Esophagus squamous epithelium (tissue), 5 donors: Measurements from ENCODE around the gene RAB14. TPM values are rescaled to one million over a fixed set of nuclear protein-coding genes. Genes with fewer than 3 reads are reported as not detected.
"Not testable (repeated sequence)": the region's sequence is repeated elsewhere in the genome, so short reads cannot be mapped to it uniquely, and the experiment has no call there.

Experiments used
- DNase-seq: peaks from one replicate; lab custom pipeline; 2025; lab: John Stamatoyannopoulos, UW
- H3K27ac ChIP-seq, 4 donors: fragments of 200-600 bp; sonication (generic); one replicate each; pipeline ENCODE4 v1.5.1; 2016 to 2019; ENCODE audit warnings: mild to moderate bottlenecking in 1 of 4
- H3K27me3 ChIP-seq, 4 donors: fragments of 200-600 bp; sonication (generic); 1 replicate in 3 of 4; 2 replicates in 1 of 4; pipeline versions ENCODE4 v1.5.1 to v1.6.0; 2017 to 2021; ENCODE audit warnings: antibody characterized with exemption in 1 of 4
- H3K36me3 ChIP-seq, 3 donors: fragments of 200-600 bp; sonication (generic); one replicate each; pipeline ENCODE4 v1.5.1; 2016 to 2019
- H3K4me1 ChIP-seq, 3 donors: fragments of 200-600 bp; sonication (generic); one replicate each; pipeline ENCODE4 v1.5.1; 2017 to 2019
- H3K4me3 ChIP-seq, 4 donors: fragments of 200-600 bp; sonication (generic); 1 replicate in 3 of 4; 2 replicates in 1 of 4; pipeline ENCODE4 v1.5.1; 2016 to 2019; ENCODE audit warnings: mild to moderate bottlenecking in 2 of 4, moderate library complexity in 1 of 4
- H3K9me3 ChIP-seq, 3 donors: fragments of 200-600 bp; sonication (generic); one replicate each; pipeline ENCODE4 v1.5.1; 2016 to 2019
- CTCF ChIP-seq, 6 experiments: fragments of 450-650 bp in 4 of 6; fragments of 200-600 bp in 2 of 6; sonication (generic) in 2 of 6; IDR thresholded peaks; one replicate each; pipeline ENCODE4 v1.5.1; 2016 to 2019; ENCODE audit warnings: antibody characterized with exemption in 6 of 6, mild to moderate bottlenecking in 4 of 6, moderate library complexity in 4 of 6
- POLR2A ChIP-seq, 4 donors: fragments of 450-650 bp; IDR thresholded peaks; one replicate each; pipeline ENCODE4 v1.6.1; 2017; ENCODE audit warnings: antibody characterized with exemption in 4 of 4, mild to moderate bottlenecking in 4 of 4, moderate library complexity in 3 of 4
- WGBS, 2 donors: methylation state at CpG; one replicate each; pipeline ENCODE4 v1.1.5; 2018; 5-methylcytosine and 5-hydroxymethylcytosine counted together
- intact Hi-C: fragments of 100-400 bp; cut with DNase I; formaldehyde crosslinking; loops from one replicate; pipeline ENCODE4 v1.15.0; 2022
- total RNA-seq, 4 donors: library from RNA; depleted of rRNA; stranded (reverse); fragments of >200 nt; gene quantifications; one replicate each; pipeline ENCODE4 v1.1.0, GENCODE V29; 2016
- donor health status: DM: yes; HTN: yes; CAD: no.

The RAB14 gene
- total RNA-seq, 4 donors from 2014 or later: 36.7 to 56.5 (median 42.8) TPM

- H3K27me3 ChIP-seq: no peaks in the 10 kb centered on the region
- H3K27ac ChIP-seq: peak overlapping the region in 1 of 4 donors; percentile 10
- no peak for DNase-seq
- H3K4me1 ChIP-seq: peaks cover 0 to 63% (median 16%) of the 10 kb centered on the region in 3 donors
- H3K9me3 ChIP-seq: no peaks in the 10 kb centered on the region
- 66 to 83% methylated on average over 3 of the region's 3 CpGs for WGBS, 2 donors
- TF ChIP-seq POLR2A (IDR thresholded peaks at IDR 0.05): no peak
- no peak for TF ChIP-seq CTCF (IDR thresholded peaks at IDR 0.05)
- H3K36me3 ChIP-seq: peaks cover 0 to 79% (median 0%) of the 10 kb centered on the region in 3 donors
- no peak overlapping the region for H3K4me3 ChIP-seq
- intact Hi-C loops: no loop called here
Observed at GRCh38 chr9:121183666-121184423, 17.8 kb downstream of the RAB14 start.

GRCh38 chr9:121182989-121183388 is 18.7 kb downstream of the RAB14 start:
- H3K27ac ChIP-seq: no peak overlapping the region
- intact Hi-C loops: no loop called here
- no peak overlapping the region for H3K4me3 ChIP-seq
- H3K4me1 ChIP-seq: peaks cover 0 to 56% (median 12%) of the 10 kb centered on the region in 3 donors
- TF ChIP-seq CTCF (IDR thresholded peaks at IDR 0.05): no peak
- no peak for TF ChIP-seq POLR2A (IDR thresholded peaks at IDR 0.05)
- H3K36me3 ChIP-seq: peaks cover 0 to 88% (median 4%) of the 10 kb centered on the region in 3 donors
- H3K9me3 ChIP-seq: no peaks in the 10 kb centered on the region
- no peaks in the 10 kb centered on the region for H3K27me3 ChIP-seq
- DNase-seq: no peak

- H3K9me3 ChIP-seq: no peaks in the 10 kb centered on the region
- TF ChIP-seq POLR2A (IDR thresholded peaks at IDR 0.05) (no peak), CTCF (IDR thresholded peaks at IDR 0.05) (no peak)
- H3K4me1 ChIP-seq: peaks cover 0 to 48% (median 7%) of the 10 kb centered on the region in 3 donors
- no peak for DNase-seq
- no peak overlapping the region for H3K27ac ChIP-seq
- H3K4me3 ChIP-seq: no peak overlapping the region
- WGBS, 2 donors: 71 to 87% methylated on average over 3 of the region's 3 CpGs
- intact Hi-C loops: no loop called here
- H3K27me3 ChIP-seq: no peaks in the 10 kb centered on the region
- peaks cover 0 to 95% (median 4%) of the 10 kb centered on the region in 3 donors for H3K36me3 ChIP-seq
Observed at GRCh38 chr9:121182101-121182836, 19.4 kb downstream of the RAB14 start.

GRCh38 chr9:121179930-121180681 is 21.6 kb downstream of the RAB14 start:
- Histone ChIP-seq H3K27me3 (no peaks in the 10 kb centered on the region), H3K4me1 (peaks cover 0 to 30% (median 4%) of the 10 kb centered on the region in 3 donors), H3K4me3 (no peak overlapping the region), H3K9me3 (no peaks in the 10 kb centered on the region), H3K27ac (no peak overlapping the region), H3K36me3 (peaks cover 0 to 98% (median 7%) of the 10 kb centered on the region in 3 donors)
- WGBS, 2 donors: 63 to 74% methylated on average over 3 of the region's 3 CpGs
- TF ChIP-seq CTCF (IDR thresholded peaks at IDR 0.05) (no peak), POLR2A (IDR thresholded peaks at IDR 0.05) (no peak)
- intact Hi-C loops: no loop called here
- no peak for DNase-seq

GRCh38 chr9:121179373-121179721 is 22.3 kb downstream of the RAB14 start:
- H3K9me3 ChIP-seq, H3K4me3 ChIP-seq, intact Hi-C loops, H3K27ac ChIP-seq, H3K27me3 ChIP-seq, DNase-seq: not testable (repeated sequence)
- WGBS, 2 donors: 78 to 80% methylated on average over 1 of the region's 1 CpG
- peaks cover 0 to 25% (median 4%) of the 10 kb centered on the region in 3 donors for H3K4me1 ChIP-seq
- peaks cover 0 to 100% (median 13%) of the 10 kb centered on the region in 3 donors for H3K36me3 ChIP-seq
